ENCODE measurements around the gene ADGRL3.

The ADGRL3 gene

GRCh38 chr4:61890321-61890720 is 690.2 kb downstream of the ADGRL3 start:
- Histone ChIP-seq H2BK120ac (ENCODE audit: insufficient read depth, low read length, poor library complexity) (no peak overlapping the region), H3K36me3 (ENCODE audit: control insufficient read depth in 1 of 2, insufficient read depth in 2 of 2, low read length in 2 of 2) (no peaks in the 10 kb centered on the region), H3K27me3 (ENCODE audit: insufficient read depth, low read length) (no peaks in the 10 kb centered on the region), H2BK5ac (ENCODE audit: low read depth, low read length, poor library complexity) (no peak overlapping the region), H3K27ac (ENCODE audit: low read depth, low read length) (no peak overlapping the region), H3K14ac (ENCODE audit: low read length) (no peak overlapping the region), H3K79me2 (ENCODE audit: control insufficient read depth, insufficient read depth, low read length, poor library complexity) (no peaks in the 10 kb centered on the region), H3K4me3 (ENCODE audit: low read depth, low read length) (no peak overlapping the region), H3K23ac (ENCODE audit: low read length) (no peak overlapping the region), H3K79me1 (ENCODE audit: low read length) (no peaks in the 10 kb centered on the region), H2AFZ (ENCODE audit: insufficient read depth, low read length, poor library complexity) (no peak overlapping the region), H3K9me3 (ENCODE audit: insufficient read depth, low read depth, low read length) (no peaks in the 10 kb centered on the region), H3K4me1 (ENCODE audit: control insufficient read depth in 1 of 2, insufficient read depth in 2 of 2, low read length in 2 of 2) (no peaks in the 10 kb centered on the region), H3K18ac (ENCODE audit: low read length) (no peak overlapping the region), H4K91ac (ENCODE audit: low read depth, low read length) (no peak overlapping the region), H2BK12ac (ENCODE audit: low read length) (no peak overlapping the region), H4K8ac (ENCODE audit: low read depth, low read length) (no peak overlapping the region), H3K4me2 (ENCODE audit: low read length) (no peak overlapping the region), H4K12ac (ENCODE audit: low read depth, low read length) (no peak overlapping the region), H3K4ac (ENCODE audit: low read depth, low read length) (no peak overlapping the region), H2AK5ac (ENCODE audit: low read length) (no peak overlapping the region), H3K9ac (ENCODE audit: low read length) (no peak overlapping the region)
- no peak for DNase-seq
- no CpG with 5 or more reads among the region's 3 CpGs for WGBS (ENCODE audit: extremely low coverage, insufficient coverage, insufficient read length)

DNA sequence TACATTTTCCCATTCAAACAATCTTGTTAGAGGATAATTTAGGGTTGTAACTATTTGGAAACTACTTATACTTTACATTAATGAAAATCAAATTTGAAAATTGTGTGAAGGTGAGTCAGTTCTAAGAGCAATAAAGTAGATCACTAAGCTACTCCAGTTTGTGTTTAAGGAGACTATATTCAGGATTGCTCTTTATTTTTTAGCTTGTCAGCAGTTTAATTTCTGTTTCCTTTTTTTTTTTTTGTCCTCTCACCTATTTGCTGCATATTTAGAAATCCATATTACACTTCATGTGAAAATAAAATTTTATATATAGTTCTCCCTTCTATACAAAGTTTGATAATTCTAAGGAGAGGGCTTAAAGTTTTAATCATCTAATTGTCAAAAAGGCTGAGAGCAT is 691.8 kb downstream of the ADGRL3 start:
- Histone ChIP-seq H2AFZ (ENCODE audit: insufficient read depth, low read length, poor library complexity) (no peak overlapping the region), H3K9ac (ENCODE audit: low read length) (no peak overlapping the region), H4K8ac (ENCODE audit: low read depth, low read length) (no peak overlapping the region), H3K23ac (ENCODE audit: low read length) (no peak overlapping the region), H3K14ac (ENCODE audit: low read length) (no peak overlapping the region), H3K4me1 (ENCODE audit: control insufficient read depth in 1 of 2, insufficient read depth in 2 of 2, low read length in 2 of 2) (no peaks in the 10 kb centered on the region), H3K4ac (ENCODE audit: low read depth, low read length) (no peak overlapping the region), H2AK5ac (ENCODE audit: low read length) (no peak overlapping the region), H3K36me3 (ENCODE audit: control insufficient read depth in 1 of 2, insufficient read depth in 2 of 2, low read length in 2 of 2) (no peaks in the 10 kb centered on the region), H3K27ac (ENCODE audit: low read depth, low read length) (no peak overlapping the region), H2BK120ac (ENCODE audit: insufficient read depth, low read length, poor library complexity) (no peak overlapping the region), H3K4me2 (ENCODE audit: low read length) (no peak overlapping the region), H3K4me3 (ENCODE audit: low read depth, low read length) (no peak overlapping the region), H4K12ac (ENCODE audit: low read depth, low read length) (no peak overlapping the region), H3K9me3 (ENCODE audit: insufficient read depth, low read depth, low read length) (no peaks in the 10 kb centered on the region), H2BK12ac (ENCODE audit: low read length) (no peak overlapping the region), H4K91ac (ENCODE audit: low read depth, low read length) (no peak overlapping the region), H3K79me1 (ENCODE audit: low read length) (no peaks in the 10 kb centered on the region), H3K27me3 (ENCODE audit: insufficient read depth, low read length) (no peaks in the 10 kb centered on the region), H2BK5ac (ENCODE audit: low read depth, low read length, poor library complexity) (no peak overlapping the region), H3K18ac (ENCODE audit: low read length) (no peak overlapping the region), H3K79me2 (ENCODE audit: control insufficient read depth, insufficient read depth, low read length, poor library complexity) (no peaks in the 10 kb centered on the region)
- no peak for DNase-seq

DNA sequence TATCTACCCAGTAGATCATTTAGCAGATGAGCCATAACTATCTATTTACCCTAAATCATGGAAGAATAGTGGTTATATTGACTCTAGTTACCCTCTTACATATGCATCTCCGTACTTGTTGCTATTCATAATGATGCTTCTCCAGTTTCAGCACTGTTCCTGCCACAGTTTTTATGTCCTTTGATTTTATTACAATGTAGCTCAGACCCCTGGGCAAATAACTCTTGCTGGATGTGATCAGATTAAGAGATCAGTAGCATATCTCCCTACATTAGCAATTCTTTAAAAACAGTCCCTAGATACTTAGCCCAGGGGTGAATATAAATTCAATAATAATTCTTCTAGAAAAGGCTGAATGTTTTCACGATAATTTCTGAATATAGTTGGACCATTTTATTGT is 696.5 kb downstream of the ADGRL3 start:
- Histone ChIP-seq H3K36me3 (ENCODE audit: control insufficient read depth in 1 of 2, insufficient read depth in 2 of 2, low read length in 2 of 2) (no peaks in the 10 kb centered on the region), H3K79me2 (ENCODE audit: control insufficient read depth, insufficient read depth, low read length, poor library complexity) (no peaks in the 10 kb centered on the region), H3K18ac (ENCODE audit: low read length) (no peak overlapping the region), H2BK12ac (ENCODE audit: low read length) (no peak overlapping the region), H3K27me3 (ENCODE audit: insufficient read depth, low read length) (no peaks in the 10 kb centered on the region), H3K27ac (ENCODE audit: low read depth, low read length) (no peak overlapping the region), H2BK5ac (ENCODE audit: low read depth, low read length, poor library complexity) (no peak overlapping the region), H3K9me3 (ENCODE audit: insufficient read depth, low read depth, low read length) (no peaks in the 10 kb centered on the region), H3K4me2 (ENCODE audit: low read length) (no peak overlapping the region), H4K8ac (ENCODE audit: low read depth, low read length) (no peak overlapping the region), H3K4me3 (ENCODE audit: low read depth, low read length) (no peak overlapping the region), H4K12ac (ENCODE audit: low read depth, low read length) (no peak overlapping the region), H3K9ac (ENCODE audit: low read length) (no peak overlapping the region), H3K23ac (ENCODE audit: low read length) (no peak overlapping the region), H3K4ac (ENCODE audit: low read depth, low read length) (no peak overlapping the region), H3K4me1 (ENCODE audit: control insufficient read depth in 1 of 2, insufficient read depth in 2 of 2, low read length in 2 of 2) (no peaks in the 10 kb centered on the region), H2AK5ac (ENCODE audit: low read length) (no peak overlapping the region), H2BK120ac (ENCODE audit: insufficient read depth, low read length, poor library complexity) (no peak overlapping the region), H4K91ac (ENCODE audit: low read depth, low read length) (no peak overlapping the region), H3K79me1 (ENCODE audit: low read length) (no peaks in the 10 kb centered on the region), H3K14ac (ENCODE audit: low read length) (no peak overlapping the region), H2AFZ (ENCODE audit: insufficient read depth, low read length, poor library complexity) (no peak overlapping the region)
- no CpG with 5 or more reads among the region's 2 CpGs for WGBS (ENCODE audit: extremely low coverage, insufficient coverage, insufficient read length)
- no peak for DNase-seq

- no peak overlapping the region for H2BK5ac ChIP-seq (ENCODE audit: low read depth, low read length, poor library complexity)
These were observed 708.9 kb downstream of the ADGRL3 start for GRCh38 chr4:61909031-61909430.

More at GRCh38 chr4:61909031-61909430, 708.9 kb downstream of the ADGRL3 start:
- no peak for DNase-seq
- Histone ChIP-seq H2AFZ (ENCODE audit: insufficient read depth, low read length, poor library complexity) (no peak overlapping the region), H4K12ac (ENCODE audit: low read depth, low read length) (no peak overlapping the region), H3K9ac (ENCODE audit: low read length) (no peak overlapping the region), H2BK120ac (ENCODE audit: insufficient read depth, low read length, poor library complexity) (no peak overlapping the region), H4K91ac (ENCODE audit: low read depth, low read length) (no peak overlapping the region), H3K27me3 (ENCODE audit: insufficient read depth, low read length) (no peaks in the 10 kb centered on the region), H3K4me2 (ENCODE audit: low read length) (no peak overlapping the region), H3K4me3 (ENCODE audit: low read depth, low read length) (no peak overlapping the region), H2AK5ac (ENCODE audit: low read length) (no peak overlapping the region), H3K9me3 (ENCODE audit: insufficient read depth, low read depth, low read length) (no peaks in the 10 kb centered on the region), H3K4ac (ENCODE audit: low read depth, low read length) (no peak overlapping the region), H3K27ac (ENCODE audit: low read depth, low read length) (no peak overlapping the region), H3K18ac (ENCODE audit: low read length) (no peak overlapping the region), H4K8ac (ENCODE audit: low read depth, low read length) (no peak overlapping the region), H3K14ac (ENCODE audit: low read length) (no peak overlapping the region), H2BK12ac (ENCODE audit: low read length) (no peak overlapping the region), H3K79me1 (ENCODE audit: low read length) (no peaks in the 10 kb centered on the region), H3K36me3 (ENCODE audit: control insufficient read depth in 1 of 2, insufficient read depth in 2 of 2, low read length in 2 of 2) (no peaks in the 10 kb centered on the region), H3K79me2 (ENCODE audit: control insufficient read depth, insufficient read depth, low read length, poor library complexity) (no peaks in the 10 kb centered on the region), H3K4me1 (ENCODE audit: control insufficient read depth in 1 of 2, insufficient read depth in 2 of 2, low read length in 2 of 2) (no peaks in the 10 kb centered on the region), H3K23ac (ENCODE audit: low read length) (no peak overlapping the region)
- WGBS (ENCODE audit: extremely low coverage, insufficient coverage, insufficient read length): no CpG with 5 or more reads among the region's 4 CpGs

Data from trophoblast cell (in vitro differentiated cells and primary cell).